H9 (cell line): Measurements from ENCODE around the gene F11. TPM values are rescaled to one million over a fixed set of nuclear protein-coding genes. Genes with fewer than 3 reads are reported as not detected.

Source experiments
- DNase-seq: peaks from one replicate; pipeline ENCODE4 v3.0.0-alpha.2; 2017
- H2AFZ ChIP-seq: one replicate; pipeline ENCODE4 v1.6.1; 2013; ENCODE audit warnings: mild to moderate bottlenecking, low read length, control low read depth, moderate library complexity
- H2AK5ac ChIP-seq: 2 replicates; pipeline ENCODE4 v1.6.1; 2013; ENCODE audit warnings: low read length, control low read depth, mixed read lengths; ENCODE audit not compliant: insufficient read length
- H2BK120ac ChIP-seq: one replicate; pipeline ENCODE4 v1.6.1; 2013; ENCODE audit warnings: low read depth, mild to moderate bottlenecking, low read length, control low read depth, inconsistent platforms; ENCODE audit not compliant: poor library complexity, severe bottlenecking
- H2BK12ac ChIP-seq: 2 replicates; pipeline ENCODE4 v1.6.1; 2013; ENCODE audit warnings: low read length, control low read depth, mixed read lengths, low read depth; ENCODE audit not compliant: insufficient read length
- H2BK15ac ChIP-seq: 2 replicates; pipeline ENCODE4 v1.6.1; 2013; ENCODE audit warnings: low read depth, low read length, control low read depth
- H2BK20ac ChIP-seq: one replicate; pipeline ENCODE4 v1.6.1; 2013; ENCODE audit warnings: low read depth, mild to moderate bottlenecking, low read length, control low read depth, inconsistent platforms; ENCODE audit not compliant: poor library complexity, severe bottlenecking
- H2BK5ac ChIP-seq: 2 replicates; pipeline ENCODE4 v1.6.1; 2013; ENCODE audit warnings: low read length, control low read depth, mixed read lengths; ENCODE audit not compliant: insufficient read length
- H3K14ac ChIP-seq: 2 replicates; pipeline ENCODE4 v1.6.1; 2013; ENCODE audit warnings: low read length, control low read depth; ENCODE audit not compliant: insufficient read depth
- H3K18ac ChIP-seq: 2 replicates; pipeline ENCODE4 v1.6.1; 2013; ENCODE audit warnings: low read depth, mild to moderate bottlenecking, mixed read lengths, low read length, control low read depth; ENCODE audit not compliant: insufficient read length
- H3K23ac ChIP-seq: 2 replicates; pipeline ENCODE4 v1.6.1; 2013; ENCODE audit warnings: low read length, control low read depth, mixed read lengths, low read depth; ENCODE audit not compliant: insufficient read length
- H3K23me2 ChIP-seq: 2 replicates; pipeline ENCODE4 v1.6.1; 2013; ENCODE audit warnings: low read depth, mild to moderate bottlenecking, mixed read lengths, low read length, control low read depth; ENCODE audit not compliant: insufficient read length, poor library complexity, severe bottlenecking
- H3K27ac ChIP-seq: 2 replicates; pipeline ENCODE4 v1.5.1; 2013; ENCODE audit warnings: low read length, control low read depth, mixed read lengths, low read depth; ENCODE audit not compliant: insufficient read length
- H3K27me3 ChIP-seq: 2 replicates; pipeline ENCODE4 v1.6.1; 2013; ENCODE audit warnings: low read length, control low read depth, inconsistent platforms; ENCODE audit not compliant: insufficient read depth
- H3K4ac ChIP-seq: 2 replicates; pipeline ENCODE4 v1.6.1; 2013; ENCODE audit warnings: low read depth, mild to moderate bottlenecking, control low read depth, inconsistent platforms, low read length, moderate library complexity
- H3K4me1 ChIP-seq: 2 replicates; pipeline ENCODE4 v1.6.1; 2013; ENCODE audit warnings: low read length, control low read depth, inconsistent platforms; ENCODE audit not compliant: insufficient read depth
- H3K4me2 ChIP-seq: 2 replicates; pipeline ENCODE4 v1.6.1; 2013; ENCODE audit warnings: low read length, control low read depth, mixed read lengths; ENCODE audit not compliant: insufficient read length, insufficient read depth
- H3K56ac ChIP-seq: 2 replicates; pipeline ENCODE4 v1.6.1; 2013; ENCODE audit warnings: low read depth, mild to moderate bottlenecking, mixed read lengths, low read length, control low read depth; ENCODE audit not compliant: insufficient read length
- H3K79me1 ChIP-seq: 2 replicates; pipeline ENCODE4 v1.6.1; 2013; ENCODE audit warnings: low read depth, mild to moderate bottlenecking, moderate library complexity, low read length, control low read depth, inconsistent platforms; ENCODE audit not compliant: insufficient read depth, poor library complexity, severe bottlenecking
- H3K79me2 ChIP-seq: 2 replicates; pipeline ENCODE4 v1.6.1; 2013; ENCODE audit warnings: low read length, control low read depth, inconsistent platforms; ENCODE audit not compliant: insufficient read depth
- H3K9ac ChIP-seq: 2 replicates; pipeline ENCODE4 v1.6.1; 2013; ENCODE audit warnings: low read length, control low read depth, mixed read lengths; ENCODE audit not compliant: insufficient read length; ENCODE audit errors: extremely low read depth
- H3K9me3 ChIP-seq: one replicate; pipeline ENCODE4 v1.6.1; 2013; ENCODE audit warnings: low read depth, low read length, inconsistent platforms; ENCODE audit not compliant: control insufficient read depth
- H3T11ph ChIP-seq: one replicate; pipeline ENCODE4 v1.6.1; 2013; ENCODE audit warnings: mild to moderate bottlenecking, low read length, control low read depth, inconsistent platforms
- H4K20me1 ChIP-seq: one replicate; pipeline ENCODE4 v1.6.1; 2013; ENCODE audit not compliant: control insufficient read depth, insufficient read length, insufficient read depth
- H4K5ac ChIP-seq: 2 replicates; pipeline ENCODE4 v1.6.1; 2013; ENCODE audit warnings: low read depth, mild to moderate bottlenecking, mixed read lengths, low read length, control low read depth; ENCODE audit not compliant: insufficient read length
- H4K8ac ChIP-seq: replicated peaks from 2 replicates; pipeline ENCODE4 v1.6.1; 2013; ENCODE audit warnings: low read length, control low read depth, mixed read lengths, low read depth; ENCODE audit not compliant: insufficient read length
- H4K91ac ChIP-seq: 2 replicates; pipeline ENCODE4 v1.6.1; 2013; ENCODE audit warnings: low read depth, mild to moderate bottlenecking, moderate library complexity, mixed read lengths, low read length, control low read depth; ENCODE audit not compliant: insufficient read length
- H3K27ac Mint-ChIP-seq, 3 experiments: 2 replicates in 2 of 3; 3 replicates in 1 of 3; pipeline ENCODE4 v1.8.0; 2020 to 2021; ENCODE audit warnings: mixed read lengths in 3 of 3, mild to moderate bottlenecking in 1 of 3, moderate library complexity in 1 of 3
- H3K27me3 Mint-ChIP-seq: 2 replicates; pipeline ENCODE4 v1.8.0; 2021; ENCODE audit warnings: low read depth, mild to moderate bottlenecking, moderate library complexity, mixed read lengths
- H3K36me3 Mint-ChIP-seq, 3 experiments: 2 replicates in 2 of 3; 3 replicates in 1 of 3; pipeline ENCODE4 v1.8.0; 2020 to 2021; ENCODE audit warnings: low read depth in 3 of 3, mixed read lengths in 3 of 3; ENCODE audit not compliant: insufficient read depth in 1 of 3
- H3K4me1 Mint-ChIP-seq, 2 experiments: 2 replicates each; pipeline ENCODE4 v1.8.0; 2020; ENCODE audit warnings: mixed read lengths in 2 of 2
- H3K4me3 Mint-ChIP-seq, 2 experiments: 2 replicates in 1 of 2; 3 replicates in 1 of 2; pipeline ENCODE4 v1.8.0; 2020 to 2021; ENCODE audit warnings: mild to moderate bottlenecking in 2 of 2, mixed read lengths in 2 of 2, moderate library complexity in 1 of 2
- H3K9me3 Mint-ChIP-seq, 2 experiments: 2 replicates in 1 of 2; 3 replicates in 1 of 2; pipeline ENCODE4 v1.8.0; 2020; ENCODE audit warnings: mild to moderate bottlenecking in 2 of 2, mixed read lengths in 2 of 2, moderate library complexity in 1 of 2
- WGBS: extraction: QIAGEN DNeasy Blood & Tissue Kit; methylation state at CpG from one replicate; pipeline ENCODE4 v1.1.7; 2013; ENCODE audit warnings: missing lambda C conversion rate, low lambda C conversion rate, mixed read lengths; ENCODE audit not compliant: insufficient read length; ENCODE audit errors: extremely low coverage; 5-methylcytosine and 5-hydroxymethylcytosine counted together
- total RNA-seq: library from RNA; stranded (reverse); gene quantifications from 2 replicates; pipeline ENCODE4 v1.2.1, GENCODE V29; 2021
- TF ChIP-seq, protein P1 (sequence below): fragments of 200-600 bp; sonication (generic); conservative IDR thresholded peaks from 3 replicates; pipeline ENCODE4 v1.8.0; 2021; ENCODE audit warnings: antibody characterized with exemption, mild to moderate bottlenecking

The F11 gene
- total RNA-seq, 1 experiment from 2014 or later, result 0.50 TPM

DNA sequence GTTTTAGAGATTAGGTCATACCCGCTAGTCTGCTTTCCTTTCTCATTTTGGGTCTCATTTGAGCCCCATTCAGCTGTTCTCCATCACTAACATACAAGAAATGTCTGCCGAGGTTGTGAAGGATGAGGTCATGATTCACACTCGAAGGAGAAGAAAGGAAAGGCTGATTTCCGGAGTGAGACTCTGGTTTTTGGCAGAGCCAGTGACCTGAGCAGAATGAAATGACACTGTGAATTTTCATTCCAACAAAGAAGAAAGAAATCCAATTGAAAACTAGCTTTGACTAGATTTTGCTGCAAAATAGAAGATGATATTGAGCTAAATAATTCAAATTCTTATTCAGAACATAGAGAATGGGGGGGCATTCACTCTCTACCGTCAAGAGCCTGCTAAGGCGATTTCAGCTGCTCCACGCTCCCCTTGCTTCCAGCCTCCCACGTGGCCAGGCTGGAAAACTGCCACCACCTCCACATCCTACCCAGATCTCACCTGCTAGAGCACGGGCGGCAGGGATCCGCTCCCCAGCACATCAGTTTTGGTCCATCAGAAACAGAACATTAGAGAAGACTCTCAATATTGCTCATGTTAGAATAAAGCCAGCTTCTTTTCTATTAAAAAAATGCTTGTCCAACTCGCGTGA is 39.0 kb downstream of the F11 start:
- no peak overlapping the region for H3K9ac ChIP-seq
- H3K9me3 ChIP-seq, result no peaks in the 10 kb centered on the region
- no peaks in the 10 kb centered on the region for H4K20me1 ChIP-seq
- TF ChIP-seq, protein P1, sequence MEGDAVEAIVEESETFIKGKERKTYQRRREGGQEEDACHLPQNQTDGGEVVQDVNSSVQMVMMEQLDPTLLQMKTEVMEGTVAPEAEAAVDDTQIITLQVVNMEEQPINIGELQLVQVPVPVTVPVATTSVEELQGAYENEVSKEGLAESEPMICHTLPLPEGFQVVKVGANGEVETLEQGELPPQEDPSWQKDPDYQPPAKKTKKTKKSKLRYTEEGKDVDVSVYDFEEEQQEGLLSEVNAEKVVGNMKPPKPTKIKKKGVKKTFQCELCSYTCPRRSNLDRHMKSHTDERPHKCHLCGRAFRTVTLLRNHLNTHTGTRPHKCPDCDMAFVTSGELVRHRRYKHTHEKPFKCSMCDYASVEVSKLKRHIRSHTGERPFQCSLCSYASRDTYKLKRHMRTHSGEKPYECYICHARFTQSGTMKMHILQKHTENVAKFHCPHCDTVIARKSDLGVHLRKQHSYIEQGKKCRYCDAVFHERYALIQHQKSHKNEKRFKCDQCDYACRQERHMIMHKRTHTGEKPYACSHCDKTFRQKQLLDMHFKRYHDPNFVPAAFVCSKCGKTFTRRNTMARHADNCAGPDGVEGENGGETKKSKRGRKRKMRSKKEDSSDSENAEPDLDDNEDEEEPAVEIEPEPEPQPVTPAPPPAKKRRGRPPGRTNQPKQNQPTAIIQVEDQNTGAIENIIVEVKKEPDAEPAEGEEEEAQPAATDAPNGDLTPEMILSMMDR, result no peak
- no peak overlapping the region for H3K56ac ChIP-seq
- H3K9me3 Mint-ChIP-seq, result no peaks in the 10 kb centered on the region
- no peak overlapping the region for H3K4me3 Mint-ChIP-seq
- H2BK12ac ChIP-seq, result no peak overlapping the region
- no peak overlapping the region for H4K8ac ChIP-seq
- no peak for DNase-seq
- H3K4me1 ChIP-seq, result no peaks in the 10 kb centered on the region; the same call in 1 of the 2 replicates
- no peaks in the 10 kb centered on the region for H3K27me3 ChIP-seq
- H3K27me3 Mint-ChIP-seq, result peaks cover 14% of the 10 kb centered on the region
- no peak overlapping the region for H3K4ac ChIP-seq
- H4K91ac ChIP-seq, result no peak overlapping the region
- no peak overlapping the region for H2BK15ac ChIP-seq
- no peak overlapping the region for H3K18ac ChIP-seq
- peaks cover 0 to 10% of the 10 kb centered on the region in 2 experiments; a peak in 1 of 4 replicates for H3K4me1 Mint-ChIP-seq
- no CpG with 5 or more reads among the region's 13 CpGs for WGBS
- H2AK5ac ChIP-seq, result no peak overlapping the region
- no peaks in the 10 kb centered on the region for H3K79me2 ChIP-seq
- no peak overlapping the region for H2AFZ ChIP-seq
- H3K23me2 ChIP-seq, result no peaks in the 10 kb centered on the region
- no peak overlapping the region for H3K23ac ChIP-seq
- H3K27ac ChIP-seq, result no peak overlapping the region
- no peaks in the 10 kb centered on the region for H3K79me1 ChIP-seq
- H3K27ac Mint-ChIP-seq, result no peak overlapping the region
- no peak overlapping the region for H3K14ac ChIP-seq
- no peak overlapping the region for H2BK20ac ChIP-seq
- H2BK120ac ChIP-seq, result no peak overlapping the region
- H4K5ac ChIP-seq, result no peak overlapping the region
- H3K36me3 Mint-ChIP-seq, result peaks cover 0 to 3% (median 0%) of the 10 kb centered on the region in 3 experiments; a peak in 1 of 7 replicates
- H2BK5ac ChIP-seq, result no peak overlapping the region
- no peak overlapping the region for H3K4me2 ChIP-seq
- H3T11ph ChIP-seq, result no peak overlapping the region
